HepG2 (cell line): ENCODE results near the gene ERCC4.

Source experiments
- CTCF ChIP-seq: sonication (generic); formaldehyde crosslinking; IDR thresholded peaks from 2 replicates; pipeline ENCODE4 v1.5.0; 2020; ENCODE audit warnings: mild to moderate bottlenecking, missing genetic modification reagents, moderate library complexity
- HOXA7 ChIP-seq: sonication (generic); formaldehyde crosslinking; IDR thresholded peaks from 2 replicates; pipeline ENCODE4 v1.8.1; 2022; ENCODE audit warnings: mild to moderate bottlenecking, missing genetic modification reagents, moderate library complexity
- REL ChIP-seq: sonication (generic); formaldehyde crosslinking; conservative IDR thresholded peaks from 2 replicates; pipeline ENCODE4 v1.8.0; 2022; ENCODE audit warnings: mild to moderate bottlenecking, missing genetic modification reagents, moderate library complexity
- ZNF138 ChIP-seq: sonication (generic); formaldehyde crosslinking; IDR thresholded peaks from 2 replicates; pipeline ENCODE4 v1.5.0; 2020; ENCODE audit warnings: mild to moderate bottlenecking, low read depth, missing genetic modification reagents
- ZNF354B ChIP-seq: sonication (generic); formaldehyde crosslinking; IDR thresholded peaks from 2 replicates; pipeline ENCODE4 v1.8.0; 2022; ENCODE audit warnings: mild to moderate bottlenecking, missing genetic modification reagents

- TF ChIP-seq REL (CRISPR knock-in tag) (no peak), ZNF138 (CRISPR knock-in tag) (no peak), ZNF354B (CRISPR knock-in tag) (no peak), CTCF (no peak), HOXA7 (CRISPR knock-in tag) (no peak)
Measured at GRCh38 chr16:13911306-13911705, 8.6 kb upstream of the ERCC4 start.
